OCI-LY3 (cell line): Measurements from ENCODE around the gene ZBTB45.
A peak's percentile ranks its signal among the peaks of the same experiment; 100 is the strongest.

ENCODE experiments used
- H2AFZ ChIP-seq: fragments of 200-600, 300-600 bp; shearing (Covaris generic); 2 replicates; pipeline ENCODE4 v1.6.0; 2014; ENCODE audit warnings: antibody characterized with exemption, low read depth, low read length
- H3K27ac ChIP-seq: fragments of 200-600, 300-600 bp; sonication (generic); 2 replicates; pipeline ENCODE4 v1.5.1; 2014; ENCODE audit warnings: mild to moderate bottlenecking, low read length, moderate library complexity, mixed read lengths
- H3K27me3 ChIP-seq: fragments of 200-600, 300-600 bp; sonication (generic); 2 replicates; pipeline ENCODE4 v1.6.1; 2014; ENCODE audit warnings: low read depth, low read length, mixed read lengths
- H3K36me3 ChIP-seq: fragments of 200-600, 300-600 bp; sonication (generic); replicated peaks from 2 replicates; pipeline ENCODE3; 2014; ENCODE audit warnings: low read depth, low read length, mixed read lengths
- H3K4me1 ChIP-seq: fragments of 300-600, 200-600 bp; sonication (generic); 2 replicates; pipeline ENCODE4 v1.6.1; 2014; ENCODE audit warnings: low read length, mixed read lengths
- H3K4me2 ChIP-seq: fragments of 200-600, 300-600 bp; sonication (generic); 2 replicates; pipeline ENCODE4 v1.6.1; 2014; ENCODE audit warnings: low read length, mixed read lengths
- H3K4me3 ChIP-seq: fragments of 300-600, 200-600 bp; sonication (generic); 2 replicates; pipeline ENCODE4 v1.5.1; 2014; ENCODE audit warnings: antibody characterized with exemption, mild to moderate bottlenecking, low read length, moderate library complexity
- H3K79me2 ChIP-seq: fragments of 300-600, 200-600 bp; shearing (Covaris generic); 2 replicates; pipeline ENCODE4 v1.6.1; 2014; ENCODE audit warnings: mild to moderate bottlenecking, low read length, mixed read lengths
- H3K9ac ChIP-seq: fragments of 300-600, 200-600 bp; shearing (Covaris generic); 2 replicates; pipeline ENCODE4 v1.6.0; 2014; ENCODE audit warnings: mild to moderate bottlenecking, low read length, moderate library complexity
- H3K9me3 ChIP-seq: fragments of 200-600, 300-600 bp; shearing (Covaris generic); 2 replicates; pipeline ENCODE4 v1.6.1; 2014; ENCODE audit warnings: low read length, mixed read lengths; ENCODE audit not compliant: insufficient read depth
- H4K20me1 ChIP-seq: fragments of 200-600, 300-600 bp; sonication (generic); 2 replicates; pipeline ENCODE4 v1.6.1; 2016; ENCODE audit warnings: low read length, mixed read lengths; ENCODE audit not compliant: insufficient read depth
- CTCF ChIP-seq: fragments of 200-600, 300-600 bp; sonication (generic); IDR thresholded peaks from 2 replicates; pipeline ENCODE4 v1.5.1; 2014; ENCODE audit warnings: antibody characterized with exemption, low read length, low read depth
- EZH2phosphoT487 ChIP-seq: fragments of 200-600 bp; shearing (Covaris generic); IDR thresholded peaks from 2 replicates; pipeline ENCODE4 v1.6.1; 2018; ENCODE audit warnings: antibody characterized with exemption, mixed run types, low read depth

Gene ZBTB45

GRCh38 chr19:58558066-58558622 is 38.5 kb upstream of the ZBTB45 start, which contains the start of gene UBE2M:
Gene UBE2M (minus strand): TSS chr19:58558611. CDS start chr19:58558381, 230 bp downstream.
- Histone ChIP-seq H3K4me3 (peak within 1 kb of the TSS; percentile 88), H3K79me2 (peaks cover 75% of the 10 kb centered on the region), H3K27ac (peak within 1 kb of the TSS; percentile 94), H3K36me3 (peaks cover 28% of the 10 kb centered on the region), H4K20me1 (no peaks in the 10 kb centered on the region), H3K4me1 (peaks cover 33% of the 10 kb centered on the region), H3K4me2 (peak within 1 kb of the TSS; percentile 95), H3K9ac (peak within 1 kb of the TSS; percentile 99), H3K27me3 (no peaks in the 10 kb centered on the region), H3K9me3 (no peaks in the 10 kb centered on the region), H2AFZ (peak within 1 kb of the TSS; percentile 12; the same call in 1 of the 2 replicates)
- no peak for TF ChIP-seq EZH2phosphoT487
- no peak for TF ChIP-seq CTCF

- Histone ChIP-seq H3K4me3 (peak overlapping the region; percentile 88), H3K4me2 (peak overlapping the region; percentile 95), H2AFZ (no peak overlapping the region), H3K9ac (peak overlapping the region; percentile 99), H3K79me2 (peaks cover 74% of the 10 kb centered on the region), H3K27ac (peak overlapping the region; percentile 94), H3K27me3 (no peaks in the 10 kb centered on the region), H4K20me1 (no peaks in the 10 kb centered on the region), H3K4me1 (peaks cover 33% of the 10 kb centered on the region), H3K36me3 (peaks cover 32% of the 10 kb centered on the region), H3K9me3 (no peaks in the 10 kb centered on the region)
- TF ChIP-seq EZH2phosphoT487: no peak
- no peak for TF ChIP-seq CTCF
Observed at GRCh38 chr19:58557221-58558065, 37.8 kb upstream of the ZBTB45 start.

GRCh38 chr19:58556622-58557220 is 37.1 kb upstream of the ZBTB45 start:
- Histone ChIP-seq H3K9me3 (no peaks in the 10 kb centered on the region), H3K27ac (peak overlapping the region; percentile 94; the same call in 1 of the 2 replicates), H3K79me2 (peaks cover 67% of the 10 kb centered on the region), H2AFZ (no peak overlapping the region), H3K4me3 (peak overlapping the region; percentile 88), H4K20me1 (no peaks in the 10 kb centered on the region), H3K4me1 (peaks cover 33% of the 10 kb centered on the region), H3K9ac (peak overlapping the region; percentile 99), H3K36me3 (peaks cover 32% of the 10 kb centered on the region), H3K4me2 (peak overlapping the region; percentile 95), H3K27me3 (no peaks in the 10 kb centered on the region)
- TF ChIP-seq EZH2phosphoT487 (no peak), CTCF (no peak)
